MM.1S (cell line): ENCODE data around the gene ACSL5.
"Not testable (repeated sequence)": the region's sequence is repeated elsewhere in the genome, so short reads cannot be mapped to it uniquely, and the experiment has no call there.

Source experiments
- CTCF ChIP-seq: fragments of 300-600 bp; sonication (generic); IDR thresholded peaks from 2 replicates; pipeline ENCODE4 v1.5.1; 2016; ENCODE audit warnings: antibody characterized with exemption, low read length, mixed read lengths
- EZH2 ChIP-seq: fragments of 300-600 bp; sonication (generic); optimal IDR thresholded peaks from 2 replicates; pipeline ENCODE3; 2017; ENCODE audit warnings: low read depth, mild to moderate bottlenecking, antibody characterized with exemption, low read length, mixed read lengths

- not testable (repeated sequence) for TF ChIP-seq CTCF, EZH2
These were observed 32.9 kb downstream of the ACSL5 start for GRCh38 chr10:112406806-112407205.
